Measurements from ENCODE around the gene HCAR2.

DNA sequence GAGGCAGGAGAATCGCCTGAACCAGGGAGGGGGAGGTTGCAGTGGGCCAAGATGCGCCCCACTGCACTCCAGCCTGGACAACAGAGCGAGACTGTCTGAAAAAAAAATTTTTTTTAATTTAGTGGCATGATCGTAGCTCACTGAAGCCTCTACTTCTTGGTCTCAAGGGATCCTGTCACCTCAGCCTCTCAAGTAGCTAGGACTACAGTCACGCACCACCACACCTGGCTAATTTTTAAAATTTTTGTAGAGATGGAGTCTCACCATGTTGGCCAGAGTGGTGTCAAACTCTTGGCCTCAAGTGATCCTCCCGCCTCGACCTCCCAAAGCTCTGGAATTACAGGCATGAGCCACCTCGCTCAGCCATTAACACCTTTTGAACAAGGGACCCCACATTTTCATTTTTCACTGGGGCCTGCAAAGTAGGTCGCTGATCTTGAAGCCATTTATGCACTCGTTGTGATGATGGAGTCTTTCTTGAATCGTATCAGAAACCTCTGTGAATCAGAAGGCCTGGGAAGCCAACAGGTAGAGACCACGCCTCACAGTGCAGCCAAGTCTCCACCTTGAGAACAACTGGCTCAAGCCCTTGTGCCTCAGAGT, 21.6 kb upstream of the HCAR2 start:
- TF ChIP-seq, protein P1, sequence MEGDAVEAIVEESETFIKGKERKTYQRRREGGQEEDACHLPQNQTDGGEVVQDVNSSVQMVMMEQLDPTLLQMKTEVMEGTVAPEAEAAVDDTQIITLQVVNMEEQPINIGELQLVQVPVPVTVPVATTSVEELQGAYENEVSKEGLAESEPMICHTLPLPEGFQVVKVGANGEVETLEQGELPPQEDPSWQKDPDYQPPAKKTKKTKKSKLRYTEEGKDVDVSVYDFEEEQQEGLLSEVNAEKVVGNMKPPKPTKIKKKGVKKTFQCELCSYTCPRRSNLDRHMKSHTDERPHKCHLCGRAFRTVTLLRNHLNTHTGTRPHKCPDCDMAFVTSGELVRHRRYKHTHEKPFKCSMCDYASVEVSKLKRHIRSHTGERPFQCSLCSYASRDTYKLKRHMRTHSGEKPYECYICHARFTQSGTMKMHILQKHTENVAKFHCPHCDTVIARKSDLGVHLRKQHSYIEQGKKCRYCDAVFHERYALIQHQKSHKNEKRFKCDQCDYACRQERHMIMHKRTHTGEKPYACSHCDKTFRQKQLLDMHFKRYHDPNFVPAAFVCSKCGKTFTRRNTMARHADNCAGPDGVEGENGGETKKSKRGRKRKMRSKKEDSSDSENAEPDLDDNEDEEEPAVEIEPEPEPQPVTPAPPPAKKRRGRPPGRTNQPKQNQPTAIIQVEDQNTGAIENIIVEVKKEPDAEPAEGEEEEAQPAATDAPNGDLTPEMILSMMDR (conservative IDR thresholded peaks at IDR 0.05) = no peak
- no peak for TF ChIP-seq EZH2 (IDR thresholded peaks at IDR 0.05; ENCODE audit: low read depth)
